SK-N-SH (cell line): Measurements from ENCODE around the gene CEACAM1. TPM values are rescaled to one million over a fixed set of nuclear protein-coding genes. Genes with fewer than 3 reads are reported as not detected.

Experiments used
- CTCF ChIA-PET: fragments of 300-600, 350-600 bp; formaldehyde crosslinking; extraction: SDS; loops from one replicate; lab custom pipeline; 2021; lab: Yijun Ruan, JAX
- POLR2A ChIA-PET: fragments of 350-600 bp; sonication (Branson Sonifier 250); formaldehyde crosslinking; extraction: SDS; loops from one replicate; lab custom pipeline; 2020; ENCODE audit warnings: antibody characterized with exemption, inconsistent platforms; lab: Yijun Ruan, JAX
- DNase-seq: peaks from one replicate; pipeline ENCODE4 v3.0.0; 2012
- H2AFZ ChIP-seq: fragments of 200-600 bp; sonication (generic); 2 replicates; pipeline ENCODE4 v1.8.1; 2016; ENCODE audit warnings: antibody characterized with exemption, mild to moderate bottlenecking, low read depth
- H3F3A ChIP-seq: fragments of 200-600 bp; sonication (generic); replicated peaks from 2 replicates; pipeline ENCODE3; 2016; ENCODE audit warnings: antibody characterized with exemption, mild to moderate bottlenecking; ENCODE audit not compliant: insufficient read depth
- H3K27ac ChIP-seq, 2 experiments: fragments of 200-500 bp in 1 of 2; fragments of 200-600 bp in 1 of 2; sonication (Bioruptor generic) in 1 of 2; sonication (generic), shearing (Covaris generic) in 1 of 2; 2 replicates each; pipeline versions ENCODE4 v1.5.1 to v1.6.1; 2014 to 2016; ENCODE audit warnings: low read depth in 2 of 2, inconsistent platforms in 1 of 2, low read length in 1 of 2, mild to moderate bottlenecking in 1 of 2, mixed read lengths in 1 of 2
- H3K27me3 ChIP-seq: fragments of 200-600 bp; sonication (generic), shearing (Covaris generic); 2 replicates; pipeline ENCODE4 v1.6.1; 2016; ENCODE audit warnings: mixed run types; ENCODE audit not compliant: insufficient read depth
- H3K36me3 ChIP-seq, 2 experiments: fragments of 200-500 bp in 1 of 2; fragments of 200-600 bp in 1 of 2; sonication (Bioruptor generic) in 1 of 2; sonication (generic) in 1 of 2; replicated peaks in 1 of 2; 2 replicates each; pipeline versions ENCODE3 to v1.5.1; 2014 to 2016; ENCODE audit warnings: low read length in 1 of 2, mild to moderate bottlenecking in 1 of 2; ENCODE audit not compliant: insufficient read depth in 2 of 2, control insufficient read depth in 1 of 2
- H3K4me1 ChIP-seq, 2 experiments: fragments of 200-500 bp in 1 of 2; fragments of 200-600 bp in 1 of 2; sonication (Bioruptor generic) in 1 of 2; sonication (generic), shearing (Covaris generic) in 1 of 2; 2 replicates each; pipeline versions ENCODE4 v1.5.1 to v1.6.1; 2014 to 2016; ENCODE audit warnings: low read depth in 1 of 2, low read length in 1 of 2, mixed run types in 1 of 2; ENCODE audit not compliant: insufficient read depth in 2 of 2, control insufficient read depth in 1 of 2
- H3K4me2 ChIP-seq: fragments of 200-600 bp; sonication (generic), shearing (Covaris generic); 2 replicates; pipeline ENCODE4 v1.6.1; 2017; ENCODE audit warnings: mixed run types
- H3K4me3 ChIP-seq, 2 experiments: fragments of 200-500 bp in 1 of 2; fragments of 200-600 bp in 1 of 2; sonication (Bioruptor generic) in 1 of 2; sonication (generic), shearing (Covaris generic) in 1 of 2; 2 replicates each; pipeline versions ENCODE4 v1.5.1 to v1.8.1; 2014 to 2016; ENCODE audit warnings: low read depth in 2 of 2, inconsistent platforms in 1 of 2, low read length in 1 of 2, mild to moderate bottlenecking in 1 of 2, mixed read lengths in 1 of 2, moderate library complexity in 1 of 2
- H3K79me2 ChIP-seq: fragments of 200-600 bp; sonication (generic); 2 replicates; pipeline ENCODE4 v1.8.1; 2017; ENCODE audit warnings: mild to moderate bottlenecking; ENCODE audit not compliant: insufficient read depth
- H3K9ac ChIP-seq: fragments of 200-600 bp; sonication (generic); 2 replicates; pipeline ENCODE4 v1.6.1; 2017; ENCODE audit warnings: mixed run types
- H3K9me2 ChIP-seq: fragments of 200-600 bp; sonication (generic); 2 replicates; pipeline ENCODE4 v1.6.1; 2017; ENCODE audit warnings: mixed run types
- H3K9me3 ChIP-seq: fragments of 200-600 bp; sonication (generic); 2 replicates; pipeline ENCODE4 v1.6.1; 2017; ENCODE audit warnings: mixed run types, mild to moderate bottlenecking, moderate library complexity
- H4K20me1 ChIP-seq: fragments of 200-600 bp; sonication (generic); 2 replicates; pipeline ENCODE4 v1.6.1; 2017; ENCODE audit warnings: mild to moderate bottlenecking, mixed run types; ENCODE audit not compliant: insufficient read depth
- ELF1 ChIP-seq: IDR thresholded peaks from 2 replicates; pipeline ENCODE4 v1.4.0; 2012
- EP300 ChIP-seq, 2 experiments: IDR thresholded peaks; 2 replicates each; pipeline versions ENCODE4 v1.4.0 to v1.6.1; 2012; ENCODE audit warnings: borderline replicate concordance in 1 of 2, low read depth in 1 of 2, low read length in 1 of 2
- EZH2phosphoT487 ChIP-seq: fragments of 200-600 bp; sonication (generic); IDR thresholded peaks from 2 replicates; pipeline ENCODE4 v1.6.1; 2017; ENCODE audit warnings: low read depth, mixed run types, mild to moderate bottlenecking, antibody characterized with exemption, moderate library complexity, borderline replicate concordance
- FOXM1 ChIP-seq: IDR thresholded peaks from 2 replicates; pipeline ENCODE4 v1.4.0; 2012; ENCODE audit warnings: low read depth, mild to moderate bottlenecking
- GATA2 ChIP-seq: sonication (generic); formaldehyde crosslinking; IDR thresholded peaks from 2 replicates; pipeline ENCODE4 v1.5.0; 2020; ENCODE audit warnings: mild to moderate bottlenecking, missing genetic modification reagents
- JUND ChIP-seq: IDR thresholded peaks from 2 replicates; pipeline ENCODE4 v1.4.0; 2012
- MXI1 ChIP-seq: IDR thresholded peaks from 2 replicates; pipeline ENCODE4 v1.6.1; 2012; ENCODE audit warnings: mild to moderate bottlenecking, low read depth, low read length, improper control_type of control experiment
- POLR2AphosphoS5 ChIP-seq: IDR thresholded peaks from 2 replicates; pipeline ENCODE4 v1.6.1; 2012; ENCODE audit warnings: low read depth, low read length
- RAD21 ChIP-seq: IDR thresholded peaks from 2 replicates; pipeline ENCODE4 v1.6.1; 2012; ENCODE audit warnings: mild to moderate bottlenecking, low read length
- REST ChIP-seq: IDR thresholded peaks from 2 replicates; pipeline ENCODE4 v1.6.1; 2012; ENCODE audit warnings: mild to moderate bottlenecking, low read depth, low read length, moderate library complexity
- RFX5 ChIP-seq: IDR thresholded peaks from 2 replicates; pipeline ENCODE4 v1.6.1; 2012; ENCODE audit warnings: mild to moderate bottlenecking, improper control_type of control experiment, low read length
- TCF12 ChIP-seq: IDR thresholded peaks from 2 replicates; pipeline ENCODE4 v1.4.0; 2012
- TEAD4 ChIP-seq: IDR thresholded peaks from 2 replicates; pipeline ENCODE4 v1.4.0; 2012; ENCODE audit warnings: mild to moderate bottlenecking, borderline replicate concordance; ENCODE audit not compliant: insufficient read depth
- YY1 ChIP-seq: IDR thresholded peaks from 2 replicates; pipeline ENCODE4 v1.4.0; 2012; ENCODE audit warnings: low read depth, mild to moderate bottlenecking
- WGBS: methylation state at CpG from one replicate; pipeline ENCODE4 v1.1.6; 2017; ENCODE audit warnings: low lambda C conversion rate; 5-methylcytosine and 5-hydroxymethylcytosine counted together
- polyA plus RNA-seq, 3 experiments: library from polyadenylated mRNA; depleted of rRNA; stranded (reverse); fragments of >200 nt; gene quantifications; 2 replicates each; pipeline ENCODE4 v1.2.3, GENCODE V29; 2012
- TF ChIP-seq, protein P1 (sequence below): IDR thresholded peaks from 2 replicates; pipeline ENCODE4 v1.4.0; 2012; ENCODE audit warnings: low read depth
- TF ChIP-seq, protein P2 (sequence below): fragments of 200-600 bp; sonication (generic); IDR thresholded peaks from 2 replicates; pipeline ENCODE4 v1.6.1; 2017; ENCODE audit warnings: antibody characterized with exemption, mild to moderate bottlenecking, moderate library complexity

The CEACAM1 gene
- polyA plus RNA-seq, 1 of the 3 experiments (the other 2 are of a cell fraction), result 0.53 TPM

GRCh38 chr19:42548552-42548951, 20.3 kb upstream of the CEACAM1 start:
- no peaks in the 10 kb centered on the region for H3K36me3 ChIP-seq
- H2AFZ ChIP-seq, result no peak overlapping the region
- H3K4me2 ChIP-seq, result no peak overlapping the region
- ChIA-PET CTCF (no interaction called here), POLR2A (no interaction called here)
- H3K9me2 ChIP-seq, result no peaks in the 10 kb centered on the region
- H3F3A ChIP-seq, result no peaks in the 10 kb centered on the region
- no peaks in the 10 kb centered on the region for H3K79me2 ChIP-seq
- no peaks in the 10 kb centered on the region for H3K4me1 ChIP-seq
- no peak overlapping the region for H3K4me3 ChIP-seq
- H3K9ac ChIP-seq, result no peak overlapping the region
- WGBS, result 47% methylated on average over 4 of the region's 4 CpGs
- H3K9me3 ChIP-seq, result no peaks in the 10 kb centered on the region
- DNase-seq, result no peak
- TF ChIP-seq TEAD4, result no peak
- TF ChIP-seq JUND, result no peak
- peak; percentile 83 for TF ChIP-seq REST
- TF ChIP-seq, protein P1, sequence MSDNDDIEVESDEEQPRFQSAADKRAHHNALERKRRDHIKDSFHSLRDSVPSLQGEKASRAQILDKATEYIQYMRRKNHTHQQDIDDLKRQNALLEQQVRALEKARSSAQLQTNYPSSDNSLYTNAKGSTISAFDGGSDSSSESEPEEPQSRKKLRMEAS, result no peak
- no peaks in the 10 kb centered on the region for H4K20me1 ChIP-seq
- H3K27ac ChIP-seq, result no peak overlapping the region
- H3K27me3 ChIP-seq, result no peaks in the 10 kb centered on the region

GRCh38 chr19:42547929-42548328, 19.6 kb upstream of the CEACAM1 start:
- no peak overlapping the region for H3K27ac ChIP-seq
- 0% methylated on average over 2 of the region's 2 CpGs for WGBS
- no peak for TF ChIP-seq YY1
- TF ChIP-seq, all 33 proteins: peak for 0
- Histone ChIP-seq H3K36me3 (no peaks in the 10 kb centered on the region), H2AFZ (no peak overlapping the region), H3K9me2 (no peaks in the 10 kb centered on the region), H3K27me3 (no peaks in the 10 kb centered on the region), H3F3A (no peaks in the 10 kb centered on the region), H3K9ac (no peak overlapping the region), H3K4me3 (no peak overlapping the region), H3K9me3 (no peaks in the 10 kb centered on the region), H3K79me2 (no peaks in the 10 kb centered on the region), H3K4me1 (no peaks in the 10 kb centered on the region), H4K20me1 (no peaks in the 10 kb centered on the region), H3K4me2 (no peak overlapping the region)
- no peak for DNase-seq
- CTCF ChIA-PET, result interaction anchor here (3.2 kb wide), 1 partner anchor 19 kb away, joined by 8 read pairs; the partner anchor contains the start of gene CEACAM1
- POLR2A ChIA-PET, result no interaction called here

- POLR2A ChIA-PET, result no interaction called here
- no peaks in the 10 kb centered on the region for H3K79me2 ChIP-seq
- H3K9me3 ChIP-seq, result no peaks in the 10 kb centered on the region
- DNase-seq, result no peak
- H3K27ac ChIP-seq, result no peak overlapping the region
- H3K4me1 ChIP-seq, result no peaks in the 10 kb centered on the region
- H3K36me3 ChIP-seq, result no peaks in the 10 kb centered on the region
- H3K9ac ChIP-seq, result no peak overlapping the region
- H3K9me2 ChIP-seq, result no peaks in the 10 kb centered on the region
- H3F3A ChIP-seq, result no peaks in the 10 kb centered on the region
- WGBS, result 15% methylated on average over 4 of the region's 4 CpGs
- no peaks in the 10 kb centered on the region for H4K20me1 ChIP-seq
- H3K4me3 ChIP-seq, result no peak overlapping the region
- no peak overlapping the region for H3K4me2 ChIP-seq
- H3K27me3 ChIP-seq, result no peaks in the 10 kb centered on the region
- CTCF ChIA-PET, result interaction anchor here (0.6 to 3.2 kb wide), 2 partner anchors 18 to 1578 kb away, joined by 3 to 8 read pairs; partner anchors contain the start of gene CEACAM1
- H2AFZ ChIP-seq, result no peak overlapping the region
- TF ChIP-seq TEAD4 (no peak), ELF1 (no peak), EZH2phosphoT487 (no peak), TCF12 (no peak), YY1 (no peak), RAD21 (no peak), EP300 (IDR thresholded peaks at IDR 0.05; ENCODE audit: borderline replicate concordance in 1 of 2, low read depth in 1 of 2, low read length in 1 of 2) (no peak), FOXM1 (no peak), GATA2 (CRISPR knock-in tag) (no peak), POLR2AphosphoS5 (no peak), RFX5 (no peak), JUND (no peak), MXI1 (no peak)
- TF ChIP-seq, protein P2, sequence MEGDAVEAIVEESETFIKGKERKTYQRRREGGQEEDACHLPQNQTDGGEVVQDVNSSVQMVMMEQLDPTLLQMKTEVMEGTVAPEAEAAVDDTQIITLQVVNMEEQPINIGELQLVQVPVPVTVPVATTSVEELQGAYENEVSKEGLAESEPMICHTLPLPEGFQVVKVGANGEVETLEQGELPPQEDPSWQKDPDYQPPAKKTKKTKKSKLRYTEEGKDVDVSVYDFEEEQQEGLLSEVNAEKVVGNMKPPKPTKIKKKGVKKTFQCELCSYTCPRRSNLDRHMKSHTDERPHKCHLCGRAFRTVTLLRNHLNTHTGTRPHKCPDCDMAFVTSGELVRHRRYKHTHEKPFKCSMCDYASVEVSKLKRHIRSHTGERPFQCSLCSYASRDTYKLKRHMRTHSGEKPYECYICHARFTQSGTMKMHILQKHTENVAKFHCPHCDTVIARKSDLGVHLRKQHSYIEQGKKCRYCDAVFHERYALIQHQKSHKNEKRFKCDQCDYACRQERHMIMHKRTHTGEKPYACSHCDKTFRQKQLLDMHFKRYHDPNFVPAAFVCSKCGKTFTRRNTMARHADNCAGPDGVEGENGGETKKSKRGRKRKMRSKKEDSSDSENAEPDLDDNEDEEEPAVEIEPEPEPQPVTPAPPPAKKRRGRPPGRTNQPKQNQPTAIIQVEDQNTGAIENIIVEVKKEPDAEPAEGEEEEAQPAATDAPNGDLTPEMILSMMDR, result no peak
- TF ChIP-seq, protein P1, result no peak
Measured at GRCh38 chr19:42546831-42547500, 18.7 kb upstream of the CEACAM1 start.
